Testis (tissue), 3 donors: Measurements from ENCODE around the gene ROS1. TPM values are rescaled to one million over a fixed set of nuclear protein-coding genes. Genes with fewer than 3 reads are reported as not detected.

Experiments used
- DNase-seq: peaks from one replicate; pipeline ENCODE4 v3.0.0-alpha.2; 2019
- H3K27ac ChIP-seq, 2 donors: fragments of 200-600 bp; sonication (generic); one replicate each; pipeline ENCODE4 v1.5.1; 2019
- H3K27me3 ChIP-seq: fragments of 200-600 bp; sonication (generic); one replicate; pipeline ENCODE4 v1.5.1; 2019
- H3K36me3 ChIP-seq: fragments of 200-600 bp; sonication (generic); one replicate; pipeline ENCODE4 v1.5.1; 2017; ENCODE audit warnings: low read depth; ENCODE audit errors: missing control alignments
- H3K4me1 ChIP-seq: fragments of 200-600 bp; sonication (generic); one replicate; pipeline ENCODE4 v1.5.1; 2019
- H3K4me3 ChIP-seq, 2 donors: fragments of 200-600 bp; sonication (generic); one replicate each; pipeline ENCODE4 v1.5.1; 2017 to 2019
- H3K9me3 ChIP-seq: fragments of 200-600 bp; sonication (generic); one replicate; pipeline ENCODE4 v1.5.1; 2017
- CTCF ChIP-seq, 3 experiments: fragments of 450-650 bp in 2 of 3; fragments of 200-600 bp in 1 of 3; sonication (generic) in 1 of 3; IDR thresholded peaks; one replicate each; pipeline ENCODE4 v1.5.1; 2016 to 2019; ENCODE audit warnings: antibody characterized with exemption in 3 of 3, mild to moderate bottlenecking in 2 of 3, moderate library complexity in 1 of 3
- POLR2A ChIP-seq: fragments of 450-650 bp; IDR thresholded peaks from one replicate; pipeline ENCODE4 v1.6.1; 2017; ENCODE audit warnings: antibody characterized with exemption, mild to moderate bottlenecking, moderate library complexity
- WGBS, 2 donors: methylation state at CpG; one replicate each; pipeline ENCODE4 v1.1.5; 2018; 5-methylcytosine and 5-hydroxymethylcytosine counted together
- intact Hi-C: fragments of 100-400 bp; cut with DNase I; formaldehyde crosslinking; loops from one replicate; pipeline ENCODE4 v1.15.1; 2023; ENCODE audit warnings: low total_unique reads
- polyA plus RNA-seq: library from polyadenylated mRNA; stranded (reverse); fragments of 350-450 nt; fragmentation: Illumina TruSeq; extraction: RNeasy Lipid Tissue Mini Kit (QIAGEN cat#74804); gene quantifications from one replicate; pipeline ENCODE4 v1.2.3, GENCODE V29; 2014; ENCODE audit warnings: low read depth, low replicate concordance; ENCODE audit not compliant: insufficient read depth
- total RNA-seq, 2 donors: library from RNA; depleted of rRNA; stranded (reverse); fragments of >200 nt; gene quantifications; one replicate each; pipeline ENCODE4 v1.2.3, GENCODE V29; 2016

ROS1 gene
- total and polyA plus RNA-seq, 3 donors from 2014 or later = 0.58 to 1.3 (median 1.1) TPM

DNA sequence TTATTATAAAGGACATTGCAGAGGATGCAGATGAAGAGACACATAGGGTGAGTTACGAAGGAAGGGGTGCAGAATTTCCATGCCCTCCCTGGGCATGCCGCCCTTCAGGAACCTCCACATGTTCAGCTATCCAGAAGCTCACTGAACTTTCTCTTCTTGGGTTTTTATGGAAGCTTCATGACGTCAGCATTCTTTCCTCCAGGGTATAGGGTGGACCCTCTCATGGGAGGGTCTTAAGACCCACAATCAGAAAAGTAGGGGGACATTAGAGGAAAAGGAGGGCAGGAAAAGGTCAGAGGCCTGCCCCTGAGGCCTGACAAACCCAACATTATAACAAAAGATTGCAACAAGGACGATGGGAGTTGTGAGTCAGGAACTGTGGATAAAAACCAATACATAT is 42.1 kb upstream of the ROS1 start:
- Histone ChIP-seq H3K4me3 (no peak overlapping the region), H3K4me1 (no peaks in the 10 kb centered on the region), H3K27ac (no peak overlapping the region), H3K36me3 (no peaks in the 10 kb centered on the region), H3K9me3 (no peaks in the 10 kb centered on the region), H3K27me3 (no peaks in the 10 kb centered on the region)
- TF ChIP-seq CTCF (IDR thresholded peaks at IDR 0.05) = no peak
- TF ChIP-seq POLR2A = no peak
- 78 to 87% methylated on average over 4 of the region's 4 CpGs for WGBS, 2 donors
- DNase-seq = no peak
- intact Hi-C loops = no loop called here

DNA sequence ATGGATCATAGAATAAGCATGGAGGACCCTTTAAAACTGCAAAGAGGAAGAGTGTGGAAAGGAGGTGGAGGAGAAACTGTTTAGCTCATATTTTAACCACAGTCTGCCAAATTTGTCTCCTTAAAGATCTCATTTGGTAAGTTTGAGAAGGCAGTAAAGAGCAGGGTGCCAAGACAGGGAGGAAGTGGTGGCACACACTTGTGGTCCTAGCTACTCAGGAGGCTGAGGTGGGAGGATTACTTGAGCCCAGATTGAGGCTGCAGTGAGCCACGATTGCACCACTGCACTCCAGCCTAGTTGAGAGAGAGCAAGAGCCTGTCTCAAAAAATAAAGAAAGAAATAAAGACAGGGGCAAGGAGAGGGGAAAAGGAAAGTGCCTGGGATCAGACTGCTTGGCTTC is 39.9 kb upstream of the ROS1 start:
- no peaks in the 10 kb centered on the region for H3K9me3 ChIP-seq
- intact Hi-C loops = no loop called here
- H3K27me3 ChIP-seq = no peaks in the 10 kb centered on the region
- no peaks in the 10 kb centered on the region for H3K36me3 ChIP-seq
- 23 to 44% methylated on average over 1 of the region's 1 CpG for WGBS, 2 donors
- no peaks in the 10 kb centered on the region for H3K4me1 ChIP-seq
- TF ChIP-seq POLR2A (no peak), CTCF (IDR thresholded peaks at IDR 0.05) (no peak)
- H3K27ac ChIP-seq = no peak overlapping the region
- DNase-seq = no peak
- H3K4me3 ChIP-seq = no peak overlapping the region

DNA sequence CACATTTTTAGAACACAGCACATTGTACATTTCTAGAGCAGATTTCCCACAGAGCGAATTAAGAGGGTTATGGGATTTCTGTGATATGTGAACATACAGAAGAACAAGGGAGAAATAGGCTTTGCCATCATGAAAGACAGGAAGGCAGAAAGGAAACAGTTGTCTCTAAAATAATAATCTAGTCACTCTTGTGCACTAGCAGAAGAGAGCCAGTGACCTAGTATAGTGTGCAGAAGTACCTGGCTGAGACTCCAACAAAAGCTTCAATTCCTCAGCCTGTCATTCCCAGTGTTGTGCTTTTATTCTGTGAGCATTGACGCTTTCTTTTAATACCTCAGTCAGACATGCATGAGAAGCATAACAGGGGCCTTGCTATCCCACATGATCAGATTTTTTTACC is 39.0 kb upstream of the ROS1 start:
- Histone ChIP-seq H3K4me1 (no peaks in the 10 kb centered on the region), H3K27me3 (no peaks in the 10 kb centered on the region), H3K4me3 (no peak overlapping the region), H3K27ac (no peak overlapping the region), H3K36me3 (no peaks in the 10 kb centered on the region), H3K9me3 (no peaks in the 10 kb centered on the region)
- no peak for DNase-seq
- intact Hi-C loops = no loop called here
- TF ChIP-seq CTCF (IDR thresholded peaks at IDR 0.05) (no peak), POLR2A (no peak)
- WGBS, 2 donors = 46 to 75% methylated on average over 2 of the region's 2 CpGs

- H3K27ac ChIP-seq = no peak overlapping the region
- no peaks in the 10 kb centered on the region for H3K9me3 ChIP-seq
- H3K4me3 ChIP-seq = no peak overlapping the region
- H3K4me1 ChIP-seq = no peaks in the 10 kb centered on the region
- TF ChIP-seq POLR2A (no peak), CTCF (IDR thresholded peaks at IDR 0.05) (no peak)
- 81 to 85% methylated on average over 4 of the region's 4 CpGs for WGBS, 2 donors
- DNase-seq = no peak
- H3K36me3 ChIP-seq = no peaks in the 10 kb centered on the region
- intact Hi-C loops = no loop called here
- no peaks in the 10 kb centered on the region for H3K27me3 ChIP-seq
Observed at GRCh38 chr6:117463762-117464665, 38.3 kb upstream of the ROS1 start.
